Mucosa of descending colon (tissue), 3 donors: ENCODE data around the gene PLXDC2. TPM values are rescaled to one million over a fixed set of nuclear protein-coding genes. Genes with fewer than 3 reads are reported as not detected.

Experiments used
- ATAC-seq: fragments of 200-7000 bp; cut with Tn5 transposase; one replicate; pipeline ENCODE4 v1.9.1; 2020; ENCODE audit warnings: mild to moderate bottlenecking, moderate library complexity
- DNase-seq, 3 donors: peaks; one replicate each; pipeline ENCODE4 v3.0.0-alpha.2; 2020
- H3K36me3 ChIP-seq: fragments of 200-600 bp; one replicate; pipeline ENCODE4 v1.8.0; 2021; ENCODE audit warnings: low read depth, mild to moderate bottlenecking
- H3K4me1 ChIP-seq: fragments of 200-600 bp; one replicate; pipeline ENCODE4 v1.8.0; 2021; ENCODE audit warnings: low read depth, mild to moderate bottlenecking
- H3K4me3 ChIP-seq: fragments of 200-600 bp; one replicate; pipeline ENCODE4 v1.8.0; 2021; ENCODE audit warnings: mild to moderate bottlenecking
- H3K9me3 ChIP-seq: fragments of 200-600 bp; one replicate; pipeline ENCODE4 v1.8.0; 2021; ENCODE audit warnings: mild to moderate bottlenecking
- CTCF ChIP-seq: fragments of 200-600 bp; IDR thresholded peaks from one replicate; pipeline ENCODE4 v1.8.0; 2022; ENCODE audit warnings: antibody characterized with exemption, mild to moderate bottlenecking
- intact Hi-C, 2 donors: fragments of 100-400 bp; cut with DNase I in 1 of 2; cut with micrococcal nuclease in 1 of 2; formaldehyde crosslinking; loops; one replicate each; pipeline versions ENCODE4 v1.11.0 to v1.11.1; 2022; cut with DNase I, micrococcal nuclease
- total RNA-seq, 3 donors: library from RNA; stranded (reverse); fragmentation: NEBNext Ultra II Directional in 2 of 3; extraction: Animal tissue kit (Norgen Biotek cat#: 25700) in 2 of 3; gene quantifications; one replicate each; pipeline versions ENCODE4 v1.2.1 to v1.2.4, GENCODE V29; 2021 to 2023
- donor health status: DM: no; HTN: no; CAD: no; lungs with moderate emphysema.
- donor health status: DM: no; HTN: no; CAD: no.
- donor health status: DM: no; HTN: yes; CAD: no.

The PLXDC2 gene
- total RNA-seq, 3 donors from 2014 or later: 19.9 to 31.6 (median 30.3) TPM

- Histone ChIP-seq H3K36me3 (no peaks in the 10 kb centered on the region), H3K9me3 (no peaks in the 10 kb centered on the region), H3K4me3 (no peak overlapping the region), H3K4me1 (no peaks in the 10 kb centered on the region)
- intact Hi-C loops: no loop called here
- no peak for TF ChIP-seq CTCF
- no peak for DNase-seq
- no peak for ATAC-seq
Observed at GRCh38 chr10:19801369-19801768, 14.9 kb upstream of the PLXDC2 start.

GRCh38 chr10:19803676-19804075 is 12.6 kb upstream of the PLXDC2 start:
- Histone ChIP-seq H3K4me3 (no peak overlapping the region), H3K9me3 (no peaks in the 10 kb centered on the region), H3K36me3 (no peaks in the 10 kb centered on the region), H3K4me1 (no peaks in the 10 kb centered on the region)
- ATAC-seq (no peak), DNase-seq (no peak)
- intact Hi-C loops: no loop called here
- no peak for TF ChIP-seq CTCF

GRCh38 chr10:19809481-19809880 is 6.8 kb upstream of the PLXDC2 start:
- H3K4me3 ChIP-seq: no peak overlapping the region
- DNase-seq (no peak), ATAC-seq (no peak)
- intact Hi-C loops: no loop called here
- TF ChIP-seq CTCF: no peak
- no peaks in the 10 kb centered on the region for H3K36me3 ChIP-seq
- no peaks in the 10 kb centered on the region for H3K4me1 ChIP-seq
- no peaks in the 10 kb centered on the region for H3K9me3 ChIP-seq

GRCh38 chr10:19811540-19811939 is 4.7 kb upstream of the PLXDC2 start:
- H3K4me1 ChIP-seq: peaks cover 3% of the 10 kb centered on the region
- H3K36me3 ChIP-seq: no peaks in the 10 kb centered on the region
- no peak overlapping the region for H3K4me3 ChIP-seq
- peak; percentile 17 for TF ChIP-seq CTCF
- intact Hi-C loops: loop anchor here in 1 of 2 donors (10.0 kb wide), 1 partner anchor 183 kb away; no protein-coding TSS in a partner anchor
- DNase-seq (peak in 1 of 3 donors; percentile 36), ATAC-seq (no peak)
- no peaks in the 10 kb centered on the region for H3K9me3 ChIP-seq

- ATAC-seq: no peak
Observed at GRCh38 chr10:19812976-19813375, 3.3 kb upstream of the PLXDC2 start.

More at GRCh38 chr10:19812976-19813375, 3.3 kb upstream of the PLXDC2 start:
- intact Hi-C loops: loop anchor here in 1 of 2 donors (10.0 kb wide), 1 partner anchor 182 kb away; no protein-coding TSS in a partner anchor
- peaks cover 3% of the 10 kb centered on the region for H3K4me1 ChIP-seq
- H3K4me3 ChIP-seq: no peak overlapping the region
- H3K9me3 ChIP-seq: no peaks in the 10 kb centered on the region
- DNase-seq: no peak
- TF ChIP-seq CTCF: no peak
- H3K36me3 ChIP-seq: no peaks in the 10 kb centered on the region
